Thyroid gland (tissue), 4 donors: ENCODE results near the gene INTS15.

Experiments
- POLR2A ChIP-seq, 2 donors: fragments of 450-650 bp; IDR thresholded peaks; one replicate each; pipeline ENCODE4 v1.6.1; 2017; ENCODE audit warnings: antibody characterized with exemption in 2 of 2, mild to moderate bottlenecking in 2 of 2, moderate library complexity in 1 of 2
- TF ChIP-seq, protein P1 (sequence below), 6 experiments: fragments of 200-600 bp in 3 of 6; fragments of 450-650 bp in 3 of 6; sonication (generic) in 3 of 6; IDR thresholded peaks; one replicate each; pipeline ENCODE4 v1.5.1; 2016 to 2019; ENCODE audit warnings: antibody characterized with exemption in 6 of 6, mild to moderate bottlenecking in 2 of 6, inconsistent platforms in 1 of 6, moderate library complexity in 1 of 6

DNA sequence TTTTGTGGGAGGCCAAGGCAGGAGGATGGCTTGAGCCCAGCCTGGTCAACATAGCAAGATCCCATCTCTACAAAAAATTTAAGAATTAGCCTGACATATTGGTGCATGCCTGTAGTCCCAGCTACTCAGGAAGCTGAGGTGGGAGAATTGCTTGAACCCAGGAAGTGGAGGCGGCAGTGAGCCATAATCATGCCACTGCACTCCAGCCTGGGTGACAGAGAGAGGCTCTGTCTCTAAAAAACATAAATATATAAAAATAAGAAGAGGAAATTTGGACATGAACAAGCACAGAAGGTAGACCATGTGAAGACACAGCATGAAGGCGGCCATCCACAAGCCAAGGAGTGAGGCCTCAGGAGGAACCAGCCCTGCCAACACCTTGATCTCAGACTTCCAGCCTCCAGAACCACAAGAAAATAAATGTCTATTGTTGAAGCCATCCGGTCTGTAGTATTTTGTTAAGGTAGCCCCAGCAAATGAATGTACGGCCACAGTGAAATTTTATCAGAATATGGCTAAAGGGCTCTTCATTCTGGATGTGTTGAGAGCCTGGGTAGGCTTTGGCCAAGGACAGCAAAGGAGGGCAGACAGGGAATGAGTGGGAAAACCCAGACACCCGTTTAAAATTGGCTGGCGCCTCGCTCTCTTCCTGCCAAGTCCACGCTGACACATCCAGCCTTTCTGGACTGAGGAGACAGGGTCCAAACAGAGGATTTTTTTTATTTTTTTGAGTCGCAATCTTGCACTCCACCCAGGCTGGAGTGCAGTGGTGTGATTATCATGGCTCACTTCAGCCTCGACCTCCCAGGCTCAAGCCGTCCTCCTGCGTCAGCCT lies 25.7 kb upstream of the INTS15 start:
- TF ChIP-seq, protein P1, sequence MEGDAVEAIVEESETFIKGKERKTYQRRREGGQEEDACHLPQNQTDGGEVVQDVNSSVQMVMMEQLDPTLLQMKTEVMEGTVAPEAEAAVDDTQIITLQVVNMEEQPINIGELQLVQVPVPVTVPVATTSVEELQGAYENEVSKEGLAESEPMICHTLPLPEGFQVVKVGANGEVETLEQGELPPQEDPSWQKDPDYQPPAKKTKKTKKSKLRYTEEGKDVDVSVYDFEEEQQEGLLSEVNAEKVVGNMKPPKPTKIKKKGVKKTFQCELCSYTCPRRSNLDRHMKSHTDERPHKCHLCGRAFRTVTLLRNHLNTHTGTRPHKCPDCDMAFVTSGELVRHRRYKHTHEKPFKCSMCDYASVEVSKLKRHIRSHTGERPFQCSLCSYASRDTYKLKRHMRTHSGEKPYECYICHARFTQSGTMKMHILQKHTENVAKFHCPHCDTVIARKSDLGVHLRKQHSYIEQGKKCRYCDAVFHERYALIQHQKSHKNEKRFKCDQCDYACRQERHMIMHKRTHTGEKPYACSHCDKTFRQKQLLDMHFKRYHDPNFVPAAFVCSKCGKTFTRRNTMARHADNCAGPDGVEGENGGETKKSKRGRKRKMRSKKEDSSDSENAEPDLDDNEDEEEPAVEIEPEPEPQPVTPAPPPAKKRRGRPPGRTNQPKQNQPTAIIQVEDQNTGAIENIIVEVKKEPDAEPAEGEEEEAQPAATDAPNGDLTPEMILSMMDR (IDR thresholded peaks at IDR 0.05), result no peak
- TF ChIP-seq POLR2A (IDR thresholded peaks at IDR 0.05), result no peak
